ENCODE measurements around the gene PRKCE.

DNA sequence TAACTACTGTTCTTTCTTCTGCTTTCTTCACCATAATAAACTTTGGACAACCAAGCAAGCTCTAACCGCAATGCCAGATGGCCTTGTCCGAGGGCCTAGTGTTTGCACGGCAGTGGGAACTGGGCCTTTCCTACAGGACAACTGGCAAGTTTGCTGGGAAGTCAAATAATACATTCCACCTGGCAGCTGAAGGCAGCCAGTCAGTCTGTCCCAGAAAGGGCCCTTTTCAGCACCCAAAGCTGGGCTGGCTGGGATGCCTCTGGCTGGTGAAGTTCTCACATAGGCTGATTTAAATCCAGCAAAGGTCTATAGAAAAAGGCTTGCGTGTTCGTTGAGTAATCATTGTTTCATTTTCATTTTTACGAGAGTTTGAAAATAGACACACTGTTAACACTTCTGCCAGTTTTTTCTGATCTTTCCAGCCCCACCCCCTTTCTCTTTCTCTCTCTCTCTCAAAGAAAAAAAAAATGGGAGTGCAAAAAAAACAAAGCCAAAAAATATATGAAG is 535.7 kb downstream of the PRKCE start:
- TF ChIP-seq ZNF274 (IDR thresholded peaks at IDR 0.05; ENCODE audit: low read depth, low read length) (no peak), YY1 (IDR thresholded peaks at IDR 0.05; ENCODE audit: insufficient read depth, insufficient read length) (no peak), SUZ12 (IDR thresholded peaks at IDR 0.05; ENCODE audit: extremely low read depth, insufficient read depth, insufficient read length) (no peak)

All from NT2/D1 (cell line).